BE2C (cell line): ENCODE results near the gene RRBP1.

Source experiments
- DNase-seq: peaks from one replicate; pipeline ENCODE4 v3.0.0-alpha.2; 2020
- H3K27me3 ChIP-seq: fragments of 250-450 bp; sonication (Bioruptor Pico); 2 replicates; pipeline ENCODE4 v1.5.1; 2020; ENCODE audit warnings: mild to moderate bottlenecking
- H3K36me3 ChIP-seq: fragments of 250-450 bp; sonication (Bioruptor Pico); 2 replicates; pipeline ENCODE4 v1.5.1; 2020; ENCODE audit warnings: mild to moderate bottlenecking
- H3K4me1 ChIP-seq: fragments of 250-450 bp; sonication (Bioruptor Pico); 2 replicates; pipeline ENCODE4 v1.5.1; 2020
- H3K4me3 ChIP-seq: 2 replicates; pipeline ENCODE4 v1.5.1; 2011; ENCODE audit warnings: low read depth, low read length
- H3K9me3 ChIP-seq: fragments of 250-450 bp; sonication (Bioruptor Pico); 2 replicates; pipeline ENCODE4 v1.5.1; 2020
- CTCF ChIP-seq: IDR thresholded peaks from 2 replicates; pipeline ENCODE4 v1.5.1; 2012; ENCODE audit warnings: mild to moderate bottlenecking, low read depth, low read length

Gene RRBP1

GRCh38 chr20:17634661-17635331 is 47.2 kb downstream of the RRBP1 start:
- H3K36me3 ChIP-seq: no peaks in the 10 kb centered on the region
- no peaks in the 10 kb centered on the region for H3K27me3 ChIP-seq
- no peak for TF ChIP-seq CTCF
- no peaks in the 10 kb centered on the region for H3K9me3 ChIP-seq
- H3K4me3 ChIP-seq: no peak overlapping the region
- DNase-seq: no peak
- peaks cover 5% of the 10 kb centered on the region; the same call in 1 of the 2 replicates for H3K4me1 ChIP-seq

GRCh38 chr20:17633850-17634500 is 48.1 kb downstream of the RRBP1 start:
- no peak for DNase-seq
- H3K4me1 ChIP-seq: peaks cover 5% of the 10 kb centered on the region; the same call in 1 of the 2 replicates

GRCh38 chr20:17633221-17633849 is 48.7 kb downstream of the RRBP1 start:
- Histone ChIP-seq H3K27me3 (no peaks in the 10 kb centered on the region), H3K4me1 (peaks cover 5% of the 10 kb centered on the region; the same call in 1 of the 2 replicates), H3K36me3 (no peaks in the 10 kb centered on the region), H3K9me3 (no peaks in the 10 kb centered on the region), H3K4me3 (no peak overlapping the region)
- TF ChIP-seq CTCF: no peak
- no peak for DNase-seq

More at GRCh38 chr20:17633850-17634500, 48.1 kb downstream of the RRBP1 start:
- H3K36me3 ChIP-seq: no peaks in the 10 kb centered on the region
- TF ChIP-seq CTCF: no peak
- no peak overlapping the region for H3K4me3 ChIP-seq
- H3K9me3 ChIP-seq: no peaks in the 10 kb centered on the region
- no peaks in the 10 kb centered on the region for H3K27me3 ChIP-seq

GRCh38 chr20:17631576-17632319 is 50.3 kb downstream of the RRBP1 start:
- Histone ChIP-seq H3K4me1 (peaks cover 5% of the 10 kb centered on the region; the same call in 1 of the 2 replicates), H3K36me3 (no peaks in the 10 kb centered on the region), H3K4me3 (no peak overlapping the region), H3K27me3 (no peaks in the 10 kb centered on the region), H3K9me3 (no peaks in the 10 kb centered on the region)
- TF ChIP-seq CTCF: no peak
- DNase-seq: no peak

- DNase-seq: no peak
- Histone ChIP-seq H3K27me3 (no peaks in the 10 kb centered on the region), H3K4me1 (peaks cover 2% of the 10 kb centered on the region; the same call in 1 of the 2 replicates), H3K9me3 (no peaks in the 10 kb centered on the region), H3K36me3 (no peaks in the 10 kb centered on the region), H3K4me3 (no peak overlapping the region)
- no peak for TF ChIP-seq CTCF
Observed at GRCh38 chr20:17630806-17631195, 51.2 kb downstream of the RRBP1 start.
